Kidney tubule cell (primary cell): ENCODE data around the gene ST14.
"Not testable (repeated sequence)": the region's sequence is repeated elsewhere in the genome, so short reads cannot be mapped to it uniquely, and the experiment has no call there.

ENCODE experiments used
- DNase-seq: peaks from one replicate; pipeline ENCODE4 v3.0.0-alpha.2; 2018; ENCODE audit warnings: low spot score

ST14 gene

GRCh38 chr11:130189492-130190210 is 30.1 kb downstream of the ST14 start:
- no peak for DNase-seq

GRCh38 chr11:130190371-130190881 is 30.8 kb downstream of the ST14 start:
- no peak for DNase-seq

- DNase-seq: no peak
Observed at GRCh38 chr11:130191896-130192295, 32.3 kb downstream of the ST14 start.

- no peak for DNase-seq
Observed at GRCh38 chr11:130192845-130193267, 33.3 kb downstream of the ST14 start.

GRCh38 chr11:130193551-130193950 is 34.0 kb downstream of the ST14 start:
- DNase-seq: not testable (repeated sequence)

GRCh38 chr11:130194241-130195023 is 34.9 kb downstream of the ST14 start:
- no peak for DNase-seq

GRCh38 chr11:130197386-130198035 is 37.9 kb downstream of the ST14 start:
- DNase-seq: no peak

- no peak for DNase-seq
Observed at GRCh38 chr11:130198292-130198691, 38.7 kb downstream of the ST14 start.

GRCh38 chr11:130198964-130199363 is 39.4 kb downstream of the ST14 start:
- DNase-seq: no peak

GRCh38 chr11:130199792-130200191 is 40.2 kb downstream of the ST14 start:
- DNase-seq: no peak

GRCh38 chr11:130201026-130201425 is 41.4 kb downstream of the ST14 start:
- no peak for DNase-seq

GRCh38 chr11:130202009-130202817 is 42.6 kb downstream of the ST14 start:
- no peak for DNase-seq

- no peak for DNase-seq
Observed at GRCh38 chr11:130202818-130203689, 43.5 kb downstream of the ST14 start.

- no peak for DNase-seq
Observed at GRCh38 chr11:130203766-130204702, 44.5 kb downstream of the ST14 start.

- DNase-seq: no peak
Observed at GRCh38 chr11:130204703-130205095, 45.1 kb downstream of the ST14 start.

- DNase-seq: no peak
Observed at GRCh38 chr11:130206141-130206540, 46.6 kb downstream of the ST14 start.

GRCh38 chr11:130208241-130209127 is 48.9 kb downstream of the ST14 start:
- no peak for DNase-seq

- no peak for DNase-seq
Observed at GRCh38 chr11:130209128-130209932, 49.7 kb downstream of the ST14 start.
